Endothelial cell of umbilical vein (primary cell): Measurements from ENCODE around the gene ADAM10. TPM values are rescaled to one million over a fixed set of nuclear protein-coding genes. Genes with fewer than 3 reads are reported as not detected.

Experiments
- BruUV-seq: library from RNA; stranded (reverse); fragments of 400-500 nt; replicated peaks from 2 replicates; lab custom pipeline; 2021; lab: Mats Ljungman, UMichigan
- CTCF ChIA-PET: fragments of 300-600, 350-600 bp; sonication (Branson Sonifier 250); formaldehyde crosslinking; loops from one replicate; lab custom pipeline; 2021; ENCODE audit warnings: antibody characterized with exemption, inconsistent platforms; lab: Charles Lee
- POLR2A ChIA-PET: fragments of 300-600, 350-600 bp; sonication (Branson Sonifier 250); formaldehyde crosslinking; loops from one replicate; lab custom pipeline; 2021; ENCODE audit warnings: antibody characterized with exemption, inconsistent platforms; lab: Charles Lee
- DNase-seq: peaks from one replicate; pipeline ENCODE4 v3.0.0-alpha.2; 2011; ENCODE audit warnings: low read depth, low spot score
- FAIRE-seq: peaks from 2 replicates; lab custom pipeline; 2011; peaks lifted over from hg19 to GRCh38; lab: Jason Lieb, UNC
- H2AFZ ChIP-seq: 2 replicates; pipeline ENCODE4 v1.6.0; 2012; ENCODE audit warnings: low read depth, low read length, control low read depth, inconsistent platforms
- H3K27ac ChIP-seq: 2 replicates; pipeline ENCODE4 v1.5.1; 2011; ENCODE audit warnings: low read depth, mild to moderate bottlenecking, control low read depth, low read length, moderate library complexity; ENCODE audit not compliant: insufficient read depth
- H3K27me3 ChIP-seq, 2 experiments: 2 replicates each; pipeline versions ENCODE4 v1.6.0 to v1.6.1; 2011; ENCODE audit warnings: low read length in 2 of 2, mixed read lengths in 1 of 2; ENCODE audit not compliant: control insufficient read depth in 2 of 2, insufficient read depth in 2 of 2
- H3K36me3 ChIP-seq, 2 experiments: 2 replicates in 1 of 2; 3 replicates in 1 of 2; pipeline ENCODE4 v1.5.1; 2011; ENCODE audit warnings: low read length in 2 of 2, mild to moderate bottlenecking in 1 of 2, moderate library complexity in 1 of 2; ENCODE audit not compliant: control insufficient read depth in 2 of 2, insufficient read depth in 2 of 2; ENCODE audit errors: extremely low read depth in 1 of 2
- H3K4me1 ChIP-seq: 3 replicates; pipeline ENCODE4 v1.5.1; 2011; ENCODE audit warnings: mild to moderate bottlenecking, low read length; ENCODE audit not compliant: control insufficient read depth, insufficient read depth; ENCODE audit errors: extremely low read depth
- H3K4me2 ChIP-seq: 2 replicates; pipeline ENCODE4 v1.6.1; 2011; ENCODE audit warnings: low read length, control low read depth, mixed read lengths; ENCODE audit not compliant: insufficient read depth
- H3K4me3 ChIP-seq, 3 experiments: fragments of 200-600 bp in 1 of 3; sonication (generic), shearing (Covaris generic) in 1 of 3; replicated peaks in 1 of 3; 2 replicates each; pipeline ENCODE4 v1.5.1; 2011 to 2016; ENCODE audit warnings: control low read depth in 3 of 3, low read length in 3 of 3, mild to moderate bottlenecking in 2 of 3, inconsistent platforms in 1 of 3, low read depth in 1 of 3, moderate library complexity in 1 of 3; ENCODE audit not compliant: insufficient read depth in 1 of 3
- H3K79me2 ChIP-seq: 2 replicates; pipeline ENCODE4 v1.6.0; 2012; ENCODE audit warnings: low read length, inconsistent platforms; ENCODE audit not compliant: control insufficient read depth, insufficient read depth
- H3K9ac ChIP-seq: replicated peaks from 2 replicates; pipeline ENCODE3; 2011; ENCODE audit warnings: low read length, control low read depth; ENCODE audit not compliant: insufficient read depth; ENCODE audit errors: extremely low read depth
- H3K9me1 ChIP-seq: replicated peaks from 3 replicates; pipeline ENCODE4 v1.6.0; 2011; ENCODE audit warnings: mild to moderate bottlenecking, low read length; ENCODE audit not compliant: control insufficient read depth, insufficient read depth; ENCODE audit errors: extremely low read depth
- H3K9me3 ChIP-seq: replicated peaks from 2 replicates; pipeline ENCODE4 v1.5.1; 2012; ENCODE audit warnings: low read length, inconsistent platforms; ENCODE audit not compliant: control insufficient read depth, insufficient read depth
- H4K20me1 ChIP-seq: replicated peaks from 2 replicates; pipeline ENCODE3; 2011; ENCODE audit warnings: mild to moderate bottlenecking, low read length; ENCODE audit not compliant: control insufficient read depth, insufficient read depth; ENCODE audit errors: extremely low read depth
- CTCF ChIP-seq, 2 donors: IDR thresholded peaks; 1 replicate in 1 of 2; 2 replicates in 1 of 2; pipeline ENCODE4 v1.5.1; 2011; ENCODE audit warnings: low read length in 2 of 2, mild to moderate bottlenecking in 2 of 2, moderate library complexity in 2 of 2, control low read depth in 1 of 2, inconsistent platforms in 1 of 2, low read depth in 1 of 2; ENCODE audit not compliant: insufficient read depth in 1 of 2; ENCODE audit errors: extremely low read depth in 1 of 2
- EZH2 ChIP-seq: IDR thresholded peaks from 2 replicates; pipeline ENCODE4 v1.6.1; 2012; ENCODE audit warnings: borderline replicate concordance, low read depth, mild to moderate bottlenecking, moderate library complexity, low read length, inconsistent platforms; ENCODE audit not compliant: severe bottlenecking
- FOS ChIP-seq: IDR thresholded peaks from 2 replicates; pipeline ENCODE4 v1.6.1; 2011; ENCODE audit warnings: mild to moderate bottlenecking, low read length, moderate library complexity, borderline replicate concordance; ENCODE audit not compliant: insufficient read depth
- GATA2 ChIP-seq: IDR thresholded peaks from 2 replicates; pipeline ENCODE4 v1.7.0; 2011; ENCODE audit warnings: low read depth, mild to moderate bottlenecking, moderate library complexity, mixed read lengths, low read length; ENCODE audit not compliant: insufficient read length, insufficient read depth
- JUN ChIP-seq: IDR thresholded peaks from 2 replicates; pipeline ENCODE4 v1.6.1; 2011; ENCODE audit warnings: borderline replicate concordance, low read depth; ENCODE audit not compliant: insufficient read length, insufficient read depth
- MYC ChIP-seq: IDR thresholded peaks from one replicate; pipeline ENCODE4 v1.6.1; 2011; ENCODE audit warnings: mild to moderate bottlenecking, low read depth, low read length
- POLR2A ChIP-seq: IDR thresholded peaks from 2 replicates; pipeline ENCODE4 v1.6.1; 2012; ENCODE audit warnings: low read depth, mild to moderate bottlenecking, control low read depth, low read length
- POLR2AphosphoS5 ChIP-seq: IDR thresholded peaks from 2 replicates; pipeline ENCODE4 v1.6.1; 2012; ENCODE audit warnings: low read depth, mild to moderate bottlenecking, control low read depth, low read length, moderate library complexity; ENCODE audit not compliant: insufficient read depth
- dilution Hi-C: fragments of 300-500 bp; cut with MboI; formaldehyde crosslinking; loops from one replicate; pipeline ENCODE4 v1.15.0; 2019; ENCODE audit warnings: low sequenced_read_pairs; ENCODE audit not compliant: extremely low pct_ligation_motif_present
- intact Hi-C: fragments of 100-400 bp; cut with micrococcal nuclease; formaldehyde crosslinking; loops from one replicate; pipeline ENCODE4 v1.10.0; 2022
- polyA plus RNA-seq, 4 experiments: library from polyadenylated mRNA; depleted of rRNA in 3 of 4; stranded (reverse) in 3 of 4; unstranded in 1 of 4; fragments of >200 nt; gene quantifications; 2 replicates each; pipeline versions ENCODE4 v1.2.1 to v1.2.3, GENCODE V29; 2011 to 2012; ENCODE audit warnings: missing spikeins in 1 of 4
- total RNA-seq: library from RNA; stranded (reverse); gene quantifications from 2 replicates; pipeline ENCODE4 v1.2.3, GENCODE V29; 2021
- TF ChIP-seq, protein P1 (sequence below): IDR thresholded peaks from 2 replicates; pipeline ENCODE4 v1.6.1; 2011; ENCODE audit not compliant: insufficient read depth, insufficient read length

Gene ADAM10
- total and polyA plus RNA-seq, 2 donors (not counting 3 experiments of a cell fraction or from before 2014, with no cell fraction given) = 91.3 to 203 TPM

DNA sequence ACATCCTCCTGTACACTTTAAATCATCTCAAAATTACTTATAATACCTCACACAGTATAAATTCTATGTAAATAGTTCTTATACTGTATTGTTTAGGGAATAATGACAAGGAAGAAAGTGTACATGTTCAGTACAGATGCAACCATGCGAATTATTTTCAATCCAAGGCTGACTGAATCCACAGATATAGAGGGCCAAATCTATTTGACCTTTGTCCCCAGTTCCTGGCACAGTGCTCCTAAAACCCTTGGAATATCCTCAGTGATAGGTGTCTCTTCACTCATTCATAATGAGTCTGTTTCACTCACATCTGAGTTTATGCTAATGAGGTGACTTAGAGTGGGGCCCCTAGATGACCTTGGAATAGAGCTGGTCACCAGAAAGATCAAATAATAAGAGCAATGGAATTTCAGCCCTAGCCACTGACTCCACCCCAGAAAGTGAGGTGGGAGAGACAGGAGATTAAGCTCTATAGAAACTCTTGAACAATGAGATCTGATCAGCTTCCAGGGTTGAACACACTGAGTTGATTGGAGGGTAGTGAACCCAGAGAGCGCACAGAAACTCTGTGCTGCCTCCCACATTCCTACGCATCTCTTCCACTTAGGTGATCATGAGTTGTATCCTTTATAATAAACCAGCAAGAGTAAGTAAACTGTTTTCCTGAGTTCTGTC, 65.3 kb downstream of the ADAM10 start:
- FAIRE-seq (no peak), DNase-seq (no peak)
- ChIA-PET CTCF (interaction anchor here (0.6 kb wide), 1 partner anchor 11 kb away, joined by 3 read pairs; no protein-coding TSS in a partner anchor), POLR2A (no interaction called here)
- Histone ChIP-seq H3K36me3 (no peaks in the 10 kb centered on the region), H3K4me3 (no peak overlapping the region), H3K9me1 (no peaks in the 10 kb centered on the region), H4K20me1 (peaks cover 4% of the 10 kb centered on the region), H3K27ac (no peak overlapping the region), H2AFZ (no peak overlapping the region), H3K27me3 (no peaks in the 10 kb centered on the region), H3K4me2 (no peak overlapping the region), H3K9ac (no peak overlapping the region), H3K9me3 (no peaks in the 10 kb centered on the region), H3K79me2 (peaks cover 25% of the 10 kb centered on the region), H3K4me1 (peaks cover 8% of the 10 kb centered on the region)
- dilution Hi-C loops (no loop called here), intact Hi-C loops (no loop called here)
- no TSS peak for BruUV-seq
- no peak for TF ChIP-seq FOS
- no peak for TF ChIP-seq POLR2A
- no peak for TF ChIP-seq CTCF (IDR thresholded peaks at IDR 0.05; ENCODE audit: extremely low read depth in 1 of 2, insufficient read depth in 1 of 2, low read depth in 1 of 2, low read length in 2 of 2)
- no peak for TF ChIP-seq JUN
- TF ChIP-seq POLR2AphosphoS5 = no peak
- no peak for TF ChIP-seq GATA2
- TF ChIP-seq, protein P1, sequence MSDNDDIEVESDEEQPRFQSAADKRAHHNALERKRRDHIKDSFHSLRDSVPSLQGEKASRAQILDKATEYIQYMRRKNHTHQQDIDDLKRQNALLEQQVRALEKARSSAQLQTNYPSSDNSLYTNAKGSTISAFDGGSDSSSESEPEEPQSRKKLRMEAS = no peak
- TF ChIP-seq MYC = no peak
- TF ChIP-seq EZH2 = no peak
